NT2/D1 (cell line): ENCODE data around the gene REPS2.
"Not testable (repeated sequence)": the region's sequence is repeated elsewhere in the genome, so short reads cannot be mapped to it uniquely, and the experiment has no call there.

Experiments
- YY1 ChIP-seq: IDR thresholded peaks from 2 replicates; pipeline ENCODE4 v1.6.1; 2011; ENCODE audit not compliant: insufficient read length, insufficient read depth
- ZNF274 ChIP-seq: IDR thresholded peaks from 2 replicates; pipeline ENCODE4 v1.6.1; 2011; ENCODE audit warnings: mild to moderate bottlenecking, low read depth, low read length

GRCh38 chrX:16968753-16969152, 22.3 kb downstream of the REPS2 start:
- TF ChIP-seq ZNF274, YY1: not testable (repeated sequence)
